Central memory CD8-positive, alpha-beta T cell (primary cell): ENCODE data around the gene BAK1.
"Not testable (repeated sequence)": the region's sequence is repeated elsewhere in the genome, so short reads cannot be mapped to it uniquely, and the experiment has no call there.

Source experiments
- ATAC-seq: fragments of 150-1000 bp; cut with Tn5 transposase; replicated peaks from 2 replicates; pipeline ENCODE4 v1.10.0; 2022; ENCODE audit warnings: mild to moderate bottlenecking, moderate FRiP score, moderate number of reproducible peaks; ENCODE audit not compliant: poor library complexity, severe bottlenecking; ENCODE audit errors: extremely low read depth
- DNase-seq, 2 donors: peaks; one replicate each; pipeline ENCODE4 v3.0.0; 2021; ENCODE audit warnings: low spot score in 2 of 2
- H3K27ac Mint-ChIP-seq: one replicate; pipeline ENCODE4 v1.8.0; 2022; ENCODE audit warnings: low read depth, mild to moderate bottlenecking, moderate library complexity, mixed read lengths
- H3K27me3 Mint-ChIP-seq: one replicate; pipeline ENCODE4 v1.8.0; 2022; ENCODE audit warnings: mixed read lengths
- H3K36me3 Mint-ChIP-seq: one replicate; pipeline ENCODE4 v1.8.0; 2022; ENCODE audit warnings: mild to moderate bottlenecking, moderate library complexity, mixed read lengths; ENCODE audit not compliant: insufficient read depth
- H3K4me1 Mint-ChIP-seq: one replicate; pipeline ENCODE4 v1.8.0; 2022; ENCODE audit warnings: mixed read lengths
- H3K4me3 Mint-ChIP-seq: one replicate; pipeline ENCODE4 v1.8.0; 2022; ENCODE audit warnings: mild to moderate bottlenecking, moderate library complexity, mixed read lengths
- H3K9me3 Mint-ChIP-seq: one replicate; pipeline ENCODE4 v1.8.0; 2022; ENCODE audit warnings: mixed read lengths

The BAK1 gene

DNA sequence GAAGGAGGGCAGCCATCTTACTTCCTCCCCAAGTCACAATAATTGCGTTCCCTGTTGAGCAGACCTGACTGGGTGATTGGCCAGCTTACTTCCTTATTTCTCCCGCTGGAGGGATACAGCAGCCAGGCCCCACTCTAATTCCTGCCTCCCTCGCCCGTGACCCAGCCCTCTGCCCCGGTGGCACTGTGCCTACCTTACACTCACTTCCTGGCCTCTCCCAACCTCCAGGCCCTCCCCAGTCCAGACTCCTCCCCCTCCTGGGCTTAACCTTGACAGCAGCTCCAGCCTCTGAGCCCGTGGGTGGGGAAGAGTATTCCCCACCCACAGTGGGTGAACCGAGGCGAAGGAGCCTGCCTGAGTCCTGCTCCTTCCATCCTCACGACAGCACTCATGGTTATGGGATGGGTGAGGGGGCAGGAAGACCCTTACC is 3.0 kb downstream of the BAK1 start:
- peak overlapping the region; percentile 89 for H3K4me3 Mint-ChIP-seq
- no peaks in the 10 kb centered on the region for H3K9me3 Mint-ChIP-seq
- H3K36me3 Mint-ChIP-seq = peaks cover 34% of the 10 kb centered on the region

DNA sequence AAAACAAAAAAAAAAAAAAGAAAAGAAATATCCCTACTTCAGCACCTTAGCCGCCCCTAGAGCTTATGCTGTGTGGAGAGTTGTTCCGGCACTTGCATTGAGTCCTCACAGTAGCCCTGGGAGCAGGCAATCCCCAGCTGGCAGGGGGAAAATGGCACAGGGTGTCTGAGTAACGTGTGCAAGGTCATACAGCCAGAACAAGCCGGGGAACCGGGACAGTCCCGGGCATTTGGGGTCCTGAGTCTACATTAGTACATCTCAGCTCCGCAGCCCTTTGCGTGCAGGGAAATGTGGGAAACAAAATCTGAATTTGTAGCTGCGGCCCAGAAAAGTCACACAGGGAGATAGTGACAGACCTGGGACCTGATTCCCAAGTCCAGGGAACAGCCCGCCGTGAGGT is 3.4 kb downstream of the BAK1 start:
- no peaks in the 10 kb centered on the region for H3K9me3 Mint-ChIP-seq
- H3K4me1 Mint-ChIP-seq = peaks cover 35% of the 10 kb centered on the region
- no peaks in the 10 kb centered on the region for H3K27me3 Mint-ChIP-seq
- no peak overlapping the region for H3K27ac Mint-ChIP-seq
- H3K4me3 Mint-ChIP-seq = peak overlapping the region; percentile 89
- H3K36me3 Mint-ChIP-seq = peaks cover 37% of the 10 kb centered on the region
- DNase-seq = no peak
- no peak for ATAC-seq

More for the DNA sequence above, 3.0 kb downstream of the BAK1 start:
- peak overlapping the region; percentile 74 for H3K27ac Mint-ChIP-seq
- no peak for DNase-seq
- ATAC-seq = no peak
- H3K27me3 Mint-ChIP-seq = no peaks in the 10 kb centered on the region
- H3K4me1 Mint-ChIP-seq = peaks cover 31% of the 10 kb centered on the region

DNA sequence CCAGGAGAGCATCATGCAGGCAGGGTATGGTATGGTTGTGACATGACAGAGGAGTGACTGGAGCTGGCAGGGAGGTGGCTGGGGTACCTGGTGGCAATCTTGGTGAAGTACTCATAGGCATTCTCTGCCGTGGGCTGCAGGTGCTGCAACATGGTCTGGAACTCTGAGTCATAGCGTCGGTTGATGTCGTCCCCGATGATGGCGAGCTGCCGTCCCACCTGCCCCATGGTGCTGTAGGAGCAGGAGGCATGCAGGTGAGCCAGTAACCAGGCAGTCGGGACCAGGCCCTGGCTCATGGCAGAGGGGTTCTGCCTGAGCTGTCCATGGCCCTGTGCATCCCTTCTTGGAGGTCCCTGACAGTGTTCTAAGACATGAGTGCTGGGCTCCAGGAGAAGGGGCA is 4.9 kb downstream of the BAK1 start:
- H3K4me1 Mint-ChIP-seq = peaks cover 46% of the 10 kb centered on the region
- DNase-seq (no peak), ATAC-seq (no peak)
- H3K27ac Mint-ChIP-seq = no peak overlapping the region
- peaks cover 48% of the 10 kb centered on the region for H3K36me3 Mint-ChIP-seq
- H3K9me3 Mint-ChIP-seq = no peaks in the 10 kb centered on the region
- no peak overlapping the region for H3K4me3 Mint-ChIP-seq
- no peaks in the 10 kb centered on the region for H3K27me3 Mint-ChIP-seq

DNA sequence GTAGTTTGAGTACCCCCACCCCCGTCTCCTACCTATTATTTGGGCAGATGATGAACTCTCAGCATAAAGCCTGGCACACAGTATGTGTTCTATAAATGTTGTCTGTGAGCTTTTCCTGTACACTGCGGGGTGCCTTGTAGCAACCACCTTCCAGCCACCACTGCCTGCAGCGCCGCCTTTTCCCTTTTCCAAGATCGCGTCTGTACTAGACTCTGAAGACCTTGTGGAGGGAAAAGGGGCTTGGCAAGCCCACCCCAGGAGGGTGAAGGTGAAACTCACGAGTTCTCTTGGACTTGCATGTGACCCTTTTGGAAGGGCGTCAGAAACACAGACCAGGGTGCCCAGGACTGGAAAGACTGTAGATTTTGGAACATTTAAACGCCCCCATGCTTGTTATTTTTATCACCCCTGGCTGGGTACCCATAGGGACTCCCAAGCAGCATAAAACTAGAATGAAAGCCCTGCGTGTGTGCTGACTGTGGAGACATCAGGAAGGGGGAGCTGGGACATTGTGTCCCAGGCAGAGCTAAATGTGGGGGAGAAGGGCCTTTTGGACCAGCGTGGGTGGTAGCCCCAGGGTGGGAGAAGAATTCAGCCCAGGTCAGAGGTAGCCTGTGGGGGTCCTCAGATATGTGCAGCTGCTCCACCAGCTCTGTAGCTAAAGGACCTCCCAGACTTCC is 8.3 kb downstream of the BAK1 start:
- no peaks in the 10 kb centered on the region for H3K27me3 Mint-ChIP-seq
- ATAC-seq = no peak
- no peaks in the 10 kb centered on the region for H3K9me3 Mint-ChIP-seq
- peak overlapping the region; percentile 100 for H3K27ac Mint-ChIP-seq
- H3K36me3 Mint-ChIP-seq = peaks cover 38% of the 10 kb centered on the region
- peaks cover 26% of the 10 kb centered on the region for H3K4me1 Mint-ChIP-seq
- H3K4me3 Mint-ChIP-seq = peak overlapping the region; percentile 89
- no peak for DNase-seq

DNA sequence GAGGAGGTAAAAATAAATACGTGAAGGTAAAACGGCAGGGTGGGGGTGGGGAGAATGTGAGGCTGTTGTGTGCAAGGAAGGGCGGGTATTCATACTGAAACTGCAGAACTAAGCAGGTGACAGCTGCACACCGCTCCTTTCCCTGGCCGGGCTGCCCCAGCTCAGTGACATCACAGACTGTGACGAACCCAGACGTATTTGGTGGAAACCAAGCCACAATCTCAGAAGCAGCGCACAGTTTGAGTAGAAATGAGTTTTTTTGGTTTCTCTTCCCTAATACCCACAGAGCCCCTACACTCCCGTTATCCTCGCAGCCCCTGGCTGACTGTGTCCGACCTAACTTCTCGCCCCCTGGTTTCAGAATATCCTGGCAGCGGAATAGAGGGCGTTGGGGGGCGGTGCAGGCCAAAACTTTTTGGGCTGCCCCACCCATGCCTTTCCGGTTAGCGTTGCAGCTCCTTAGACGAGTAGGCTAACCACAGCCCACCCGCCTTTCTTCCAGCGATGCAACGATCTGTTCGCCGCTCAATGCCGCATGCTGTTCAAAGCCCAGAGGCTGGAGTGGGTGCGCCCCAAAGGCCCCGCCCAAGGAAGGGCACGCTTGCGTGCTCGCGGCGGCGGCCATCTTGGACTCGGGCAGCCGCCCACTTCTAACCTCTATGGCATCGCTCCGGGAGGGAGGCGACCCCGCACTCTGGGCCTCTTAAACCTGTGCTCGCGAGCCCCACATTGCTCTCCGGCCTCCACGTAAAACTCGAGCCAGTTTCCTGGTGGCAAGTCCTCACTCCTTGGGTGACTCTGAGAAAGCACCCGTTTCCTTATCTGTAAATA is 9.1 kb downstream of the BAK1 start:
- ATAC-seq = peak; percentile 93
- Mint-ChIP-seq H3K9me3 (no peaks in the 10 kb centered on the region), H3K27me3 (no peaks in the 10 kb centered on the region), H3K4me3 (peak overlapping the region; percentile 89), H3K4me1 (peaks cover 26% of the 10 kb centered on the region), H3K36me3 (peaks cover 36% of the 10 kb centered on the region), H3K27ac (peak overlapping the region; percentile 100)
- peak; percentile 87 to 94 for DNase-seq

DNA sequence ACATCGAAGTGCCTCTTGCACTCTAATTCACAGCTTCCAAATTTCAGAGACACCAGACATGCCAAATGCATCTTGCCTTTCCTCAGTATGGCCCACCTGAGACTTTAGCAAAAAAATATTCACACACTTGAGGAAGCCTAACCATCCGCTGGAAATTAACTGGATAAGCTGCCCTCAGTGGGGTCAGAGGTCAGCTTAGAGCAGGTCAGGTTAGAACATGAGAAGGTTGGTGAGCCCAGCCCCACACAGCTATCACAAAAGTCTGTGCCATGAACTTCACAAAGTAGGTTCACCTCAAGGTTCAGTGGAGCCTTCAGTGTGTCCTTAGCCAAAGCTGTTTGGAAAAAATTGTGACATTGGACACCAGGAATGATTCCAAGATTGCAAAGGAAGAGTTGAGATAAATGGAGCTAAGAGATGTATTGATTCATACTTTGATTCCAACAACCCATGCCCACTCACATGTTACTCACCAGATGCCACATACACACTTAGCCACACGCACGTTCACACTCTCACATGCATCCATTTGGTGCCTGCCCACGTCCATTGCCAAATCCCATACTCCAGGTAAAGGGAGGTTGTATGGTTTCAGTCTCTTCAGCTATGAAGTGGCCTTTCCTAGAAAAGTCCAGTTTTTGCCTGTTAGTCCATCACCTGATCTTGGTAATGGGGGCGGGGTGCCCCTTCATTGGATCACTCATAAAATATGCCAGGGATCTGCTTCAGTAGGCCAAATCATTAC is 11.1 kb downstream of the BAK1 start:
- DNase-seq = no peak
- no peak for ATAC-seq
- Mint-ChIP-seq H3K27ac (peak overlapping the region; percentile 100), H3K4me1 (peaks cover 26% of the 10 kb centered on the region), H3K36me3 (peaks cover 21% of the 10 kb centered on the region), H3K9me3 (no peaks in the 10 kb centered on the region), H3K27me3 (no peaks in the 10 kb centered on the region), H3K4me3 (no peak overlapping the region)

GRCh38 chr6:33567836-33568235 is 12.2 kb downstream of the BAK1 start:
- no peak overlapping the region for H3K27ac Mint-ChIP-seq

DNA sequence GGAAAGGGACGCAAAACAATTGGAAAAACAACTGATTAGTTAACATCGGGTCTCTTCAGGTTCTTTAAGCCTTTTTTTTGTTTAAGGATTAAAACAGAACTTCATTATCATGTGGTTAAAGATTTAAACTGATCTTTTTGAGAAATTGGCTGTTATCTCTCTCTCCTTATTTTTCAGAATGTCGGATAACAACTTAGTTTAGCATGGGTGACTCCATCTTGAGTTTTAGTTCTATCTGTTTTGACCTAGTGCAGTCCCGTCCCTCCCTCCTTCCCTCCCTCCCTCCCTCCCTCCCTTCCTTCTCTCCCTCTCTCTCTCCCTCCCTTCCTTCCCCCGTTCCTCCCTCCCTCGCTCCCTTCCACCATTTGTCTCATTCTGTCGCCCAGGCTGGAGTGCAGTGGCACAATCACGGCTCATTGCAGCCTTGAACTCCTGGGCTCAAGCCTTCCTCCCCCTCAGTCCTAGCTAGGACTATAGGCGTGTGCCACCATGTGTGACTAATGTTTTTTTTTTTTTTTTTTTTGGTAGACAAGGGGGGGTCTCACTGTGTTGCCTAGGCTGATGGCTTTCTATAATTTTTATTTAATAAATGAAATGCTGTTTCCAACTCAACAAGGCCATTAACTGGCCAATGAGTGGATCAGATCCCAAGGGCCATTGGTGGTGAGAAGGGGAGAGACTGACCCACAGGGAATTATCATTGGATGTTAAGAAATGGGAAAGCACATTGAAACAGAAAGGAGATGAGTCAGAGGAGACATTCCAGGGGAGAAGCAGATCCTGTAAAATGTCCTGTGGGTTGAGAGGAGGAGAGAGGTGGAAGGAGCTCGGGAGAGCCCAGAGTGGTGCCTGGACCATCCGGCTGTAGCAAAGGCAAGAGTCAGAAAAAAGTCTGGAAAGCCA is 13.6 kb downstream of the BAK1 start:
- Mint-ChIP-seq H3K9me3 (no peaks in the 10 kb centered on the region), H3K27me3 (no peaks in the 10 kb centered on the region), H3K4me3 (no peak overlapping the region), H3K27ac (no peak overlapping the region), H3K36me3 (peaks cover 16% of the 10 kb centered on the region), H3K4me1 (peaks cover 18% of the 10 kb centered on the region)
- ATAC-seq (no peak), DNase-seq (no peak)

More at GRCh38 chr6:33567836-33568235, 12.2 kb downstream of the BAK1 start:
- Mint-ChIP-seq H3K9me3 (no peaks in the 10 kb centered on the region), H3K27me3 (no peaks in the 10 kb centered on the region), H3K4me1 (peaks cover 26% of the 10 kb centered on the region), H3K4me3 (no peak overlapping the region), H3K36me3 (peaks cover 21% of the 10 kb centered on the region)
- DNase-seq = no peak
- ATAC-seq = no peak

- Mint-ChIP-seq H3K36me3 (peaks cover 2% of the 10 kb centered on the region), H3K4me3 (no peak overlapping the region), H3K4me1 (no peaks in the 10 kb centered on the region), H3K27ac (no peak overlapping the region), H3K9me3 (no peaks in the 10 kb centered on the region), H3K27me3 (no peaks in the 10 kb centered on the region)
- DNase-seq (no peak), ATAC-seq (no peak)
These were observed 21.3 kb downstream of the BAK1 start for GRCh38 chr6:33558801-33559200.

GRCh38 chr6:33557376-33557775 is 22.7 kb downstream of the BAK1 start:
- Mint-ChIP-seq H3K27me3 (no peaks in the 10 kb centered on the region), H3K27ac (no peak overlapping the region), H3K9me3 (no peaks in the 10 kb centered on the region), H3K36me3 (peaks cover 5% of the 10 kb centered on the region), H3K4me1 (no peaks in the 10 kb centered on the region), H3K4me3 (no peak overlapping the region)
- no peak for ATAC-seq
- no peak for DNase-seq

GRCh38 chr6:33552883-33553282 is 27.2 kb downstream of the BAK1 start:
- H3K27me3 Mint-ChIP-seq, H3K9me3 Mint-ChIP-seq, H3K36me3 Mint-ChIP-seq, DNase-seq, H3K27ac Mint-ChIP-seq, H3K4me3 Mint-ChIP-seq, ATAC-seq, H3K4me1 Mint-ChIP-seq: not testable (repeated sequence)

DNA sequence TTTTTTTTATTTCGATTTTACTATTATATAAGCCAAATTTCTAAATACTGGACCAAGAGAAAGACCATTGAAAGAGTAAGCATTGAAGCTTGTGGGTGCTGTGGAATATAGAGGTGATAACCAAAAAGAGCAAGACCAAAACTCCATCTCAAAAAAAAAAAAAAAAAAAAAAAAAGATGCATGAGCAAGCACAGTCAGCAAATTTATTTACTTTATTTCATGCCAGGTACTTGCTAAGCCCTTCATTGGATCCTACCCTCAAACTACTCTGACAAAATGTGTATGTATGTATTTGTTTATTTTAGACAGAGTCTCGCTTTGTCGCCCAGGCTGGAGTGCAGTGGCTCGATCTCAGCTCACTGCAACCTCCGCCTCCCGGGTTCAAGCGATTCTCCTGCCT is 27.8 kb downstream of the BAK1 start:
- Mint-ChIP-seq H3K27ac (no peak overlapping the region), H3K27me3 (no peaks in the 10 kb centered on the region), H3K9me3 (no peaks in the 10 kb centered on the region), H3K4me1 (peaks cover 12% of the 10 kb centered on the region), H3K36me3 (peaks cover 3% of the 10 kb centered on the region), H3K4me3 (no peak overlapping the region)
- ATAC-seq = no peak
- DNase-seq = no peak
